ENCODE data around the gene NEO1. TPM values are rescaled to one million over a fixed set of nuclear protein-coding genes. Genes with fewer than 3 reads are reported as not detected.

Gene NEO1
- polyA plus RNA-seq, 1 of the 3 experiments (the other 2 are of a cell fraction) = 13.1 TPM

- no peaks in the 10 kb centered on the region for H3K36me3 ChIP-seq (replicated peaks in 1 of 2; ENCODE audit: control insufficient read depth in 1 of 2, insufficient read depth in 2 of 2, low read length in 1 of 2)
- TF ChIP-seq NFIC (IDR thresholded peaks at IDR 0.05; ENCODE audit: borderline replicate concordance) (no peak), RFX5 (IDR thresholded peaks at IDR 0.05; ENCODE audit: low read length) (no peak)
- H3K79me2 ChIP-seq (ENCODE audit: insufficient read depth) = no peaks in the 10 kb centered on the region
- H3K4me2 ChIP-seq = no peak overlapping the region
- ChIA-PET POLR2A (no interaction called here), CTCF (interaction anchor here (1.1 kb wide), 1 partner anchor 22 kb away, joined by 3 read pairs; no protein-coding TSS in a partner anchor)
- no peak for DNase-seq
- H3K27ac ChIP-seq (ENCODE audit: low read depth in 2 of 2, low read length in 1 of 2) = no peak overlapping the region
- no peaks in the 10 kb centered on the region; the same call in 1 of the 2 replicates for H3K27me3 ChIP-seq (ENCODE audit: insufficient read depth)
- H3K9ac ChIP-seq = no peak overlapping the region
- peaks cover 0 to 14% of the 10 kb centered on the region in 2 experiments; a peak in 1 of 4 replicates for H3K4me1 ChIP-seq (ENCODE audit: control insufficient read depth in 1 of 2, insufficient read depth in 2 of 2, low read depth in 1 of 2, low read length in 1 of 2)
- H3K4me3 ChIP-seq (ENCODE audit: low read depth in 2 of 2, low read length in 1 of 2) = no peak overlapping the region
- no peaks in the 10 kb centered on the region for H4K20me1 ChIP-seq (ENCODE audit: insufficient read depth)
- H3F3A ChIP-seq (replicated peaks; ENCODE audit: insufficient read depth) = no peaks in the 10 kb centered on the region
- 31% methylated on average over 2 of the region's 2 CpGs for WGBS (ENCODE audit: low lambda C conversion rate)
- no peaks in the 10 kb centered on the region for H3K9me3 ChIP-seq
- H2AFZ ChIP-seq (ENCODE audit: low read depth) = no peak overlapping the region
- no peaks in the 10 kb centered on the region for H3K9me2 ChIP-seq
These were observed 280.7 kb downstream of the NEO1 start for GRCh38 chr15:73333001-73333400.

- H3K9ac ChIP-seq = no peak overlapping the region
- H3K36me3 ChIP-seq (replicated peaks in 1 of 2; ENCODE audit: control insufficient read depth in 1 of 2, insufficient read depth in 2 of 2, low read length in 1 of 2) = no peaks in the 10 kb centered on the region
- no peak overlapping the region for H3K27ac ChIP-seq (ENCODE audit: low read depth in 2 of 2, low read length in 1 of 2)
- no peaks in the 10 kb centered on the region for H3F3A ChIP-seq (replicated peaks; ENCODE audit: insufficient read depth)
- H4K20me1 ChIP-seq (ENCODE audit: insufficient read depth) = no peaks in the 10 kb centered on the region
- no peak overlapping the region for H3K4me3 ChIP-seq (ENCODE audit: low read depth in 2 of 2, low read length in 1 of 2)
- ChIA-PET POLR2A (interaction anchor here (0.7 kb wide), 1 partner anchor 427 kb away, joined by 4 read pairs; no protein-coding TSS in a partner anchor), CTCF (interaction anchor here (0.9 to 1.4 kb wide), 4 partner anchors 9 to 303 kb away, joined by 3 to 4 read pairs (median 3); no protein-coding TSS in a partner anchor)
- no peak for DNase-seq
- H3K9me3 ChIP-seq = no peaks in the 10 kb centered on the region
- H2AFZ ChIP-seq (ENCODE audit: low read depth) = no peak overlapping the region
- H3K9me2 ChIP-seq = no peaks in the 10 kb centered on the region
- H3K4me2 ChIP-seq = no peak overlapping the region
- WGBS (ENCODE audit: low lambda C conversion rate) = 49% methylated on average over 4 of the region's 6 CpGs
- no peaks in the 10 kb centered on the region; the same call in 1 of the 2 replicates for H3K27me3 ChIP-seq (ENCODE audit: insufficient read depth)
- H3K4me1 ChIP-seq (ENCODE audit: control insufficient read depth in 1 of 2, insufficient read depth in 2 of 2, low read depth in 1 of 2, low read length in 1 of 2) = peaks cover 0 to 14% of the 10 kb centered on the region in 2 experiments; a peak in 1 of 4 replicates
- no peaks in the 10 kb centered on the region for H3K79me2 ChIP-seq (ENCODE audit: insufficient read depth)
- TF ChIP-seq RAD21 (IDR thresholded peaks at IDR 0.05; ENCODE audit: low read length) = no peak
- no peak for TF ChIP-seq FOXM1 (IDR thresholded peaks at IDR 0.05; ENCODE audit: low read depth)
- TF ChIP-seq MXI1 (IDR thresholded peaks at IDR 0.05; ENCODE audit: low read depth, low read length) = no peak
These were observed 281.8 kb downstream of the NEO1 start for GRCh38 chr15:73334086-73334485.

GRCh38 chr15:73335026-73335425 lies 282.8 kb downstream of the NEO1 start:
- Histone ChIP-seq H3K9me3 (no peaks in the 10 kb centered on the region), H3K27ac (ENCODE audit: low read depth in 2 of 2, low read length in 1 of 2) (no peak overlapping the region), H3K4me3 (ENCODE audit: low read depth in 2 of 2, low read length in 1 of 2) (no peak overlapping the region), H3K36me3 (replicated peaks in 1 of 2; ENCODE audit: control insufficient read depth in 1 of 2, insufficient read depth in 2 of 2, low read length in 1 of 2) (no peaks in the 10 kb centered on the region), H2AFZ (ENCODE audit: low read depth) (no peak overlapping the region), H3F3A (replicated peaks; ENCODE audit: insufficient read depth) (no peaks in the 10 kb centered on the region), H4K20me1 (ENCODE audit: insufficient read depth) (no peaks in the 10 kb centered on the region), H3K9ac (no peak overlapping the region), H3K27me3 (ENCODE audit: insufficient read depth) (no peaks in the 10 kb centered on the region; the same call in 1 of the 2 replicates), H3K79me2 (ENCODE audit: insufficient read depth) (no peaks in the 10 kb centered on the region), H3K9me2 (no peaks in the 10 kb centered on the region), H3K4me1 (ENCODE audit: control insufficient read depth in 1 of 2, insufficient read depth in 2 of 2, low read depth in 1 of 2, low read length in 1 of 2) (peaks cover 0 to 12% of the 10 kb centered on the region in 2 experiments; a peak in 1 of 4 replicates), H3K4me2 (no peak overlapping the region)
- TF ChIP-seq MXI1 (IDR thresholded peaks at IDR 0.05; ENCODE audit: low read depth, low read length) (no peak), SMC3 (IDR thresholded peaks at IDR 0.05; ENCODE audit: low read depth, low read length) (no peak), SIN3A (IDR thresholded peaks at IDR 0.05; ENCODE audit: borderline replicate concordance, low read depth, low read length) (no peak), NRF1 (IDR thresholded peaks at IDR 0.05; ENCODE audit: low read depth, low read length) (no peak), MAX (IDR thresholded peaks at IDR 0.05; ENCODE audit: low read depth) (no peak), RFX5 (IDR thresholded peaks at IDR 0.05; ENCODE audit: low read length) (no peak), FOXM1 (IDR thresholded peaks at IDR 0.05; ENCODE audit: low read depth) (no peak), GATA2 (CRISPR knock-in tag; IDR thresholded peaks at IDR 0.05) (no peak), CHD2 (IDR thresholded peaks at IDR 0.05; ENCODE audit: low read length, partially characterized antibody) (no peak), TCF12 (IDR thresholded peaks at IDR 0.05) (no peak), ELF1 (IDR thresholded peaks at IDR 0.05) (no peak), ZBTB33 (IDR thresholded peaks at IDR 0.05; ENCODE audit: borderline replicate concordance, low read depth) (no peak), IRF3 (IDR thresholded peaks at IDR 0.05; ENCODE audit: low read depth, low read length) (no peak), FOXJ3 (CRISPR knock-in tag; IDR thresholded peaks at IDR 0.05) (no peak), USF1 (IDR thresholded peaks at IDR 0.05; ENCODE audit: borderline replicate concordance, low read depth) (no peak), GABPA (IDR thresholded peaks at IDR 0.05; ENCODE audit: low read depth) (no peak), RCOR1 (IDR thresholded peaks at IDR 0.05; ENCODE audit: low read length) (no peak)
- 50% methylated on average over 8 of the region's 9 CpGs for WGBS (ENCODE audit: low lambda C conversion rate)
- ChIA-PET CTCF (interaction anchor here (0.7 to 1.4 kb wide), 5 partner anchors 10 to 39 kb away, joined by 3 read pairs; no protein-coding TSS in a partner anchor), POLR2A (interaction anchor here (0.6 kb wide), 1 partner anchor 111 kb away, joined by 3 read pairs; no protein-coding TSS in a partner anchor)
- no peak for DNase-seq
